H1 (cell line): ENCODE measurements around the gene SPIB. TPM values are rescaled to one million over a fixed set of nuclear protein-coding genes. Genes with fewer than 3 reads are reported as not detected.

ENCODE experiments used
- CTCF ChIA-PET: fragments of 300-600 bp; sonication (Branson Sonifier 250); formaldehyde crosslinking; loops from one replicate; lab custom pipeline; 2021; ENCODE audit not compliant: partially characterized antibody; lab: Charles Lee
- POLR2A ChIA-PET: fragments of 300-600 bp; sonication (Branson Sonifier 250); formaldehyde crosslinking; loops from one replicate; lab custom pipeline; 2021; ENCODE audit warnings: inconsistent platforms; ENCODE audit not compliant: partially characterized antibody; lab: Charles Lee
- DNase-seq, 2 experiments: peaks; one replicate each; pipeline versions ENCODE4 v3.0.0 to v3.0.0-alpha.2; 2010 to 2022; ENCODE audit warnings: low spot score in 2 of 2, low read depth in 1 of 2, mixed read lengths in 1 of 2
- FAIRE-seq: peaks from 2 replicates; lab custom pipeline; 2011; peaks lifted over from hg19 to GRCh38; lab: Jason Lieb, UNC
- H2AFZ ChIP-seq: 2 replicates; pipeline ENCODE4 v1.8.1; 2012; ENCODE audit warnings: low read length, inconsistent platforms
- H2AK5ac ChIP-seq: 2 replicates; pipeline ENCODE4 v1.6.1; 2013; ENCODE audit warnings: low read depth, low read length
- H2BK120ac ChIP-seq: replicated peaks from 2 replicates; pipeline ENCODE3; 2013; ENCODE audit warnings: low read depth, low read length, inconsistent platforms
- H2BK12ac ChIP-seq: 2 replicates; pipeline ENCODE4 v1.6.1; 2013; ENCODE audit warnings: low read depth, low read length
- H2BK15ac ChIP-seq: 2 replicates; pipeline ENCODE4 v1.6.1; 2013; ENCODE audit warnings: low read length
- H2BK20ac ChIP-seq: 2 replicates; pipeline ENCODE4 v1.6.1; 2013; ENCODE audit warnings: low read length
- H2BK5ac ChIP-seq: 2 replicates; pipeline ENCODE4 v1.6.1; 2013; ENCODE audit warnings: low read depth, low read length
- H3K14ac ChIP-seq: 2 replicates; pipeline ENCODE4 v1.6.1; 2013; ENCODE audit warnings: inconsistent platforms; ENCODE audit not compliant: insufficient read length
- H3K18ac ChIP-seq: 2 replicates; pipeline ENCODE4 v1.6.1; 2013; ENCODE audit warnings: low read length; ENCODE audit errors: extremely low read depth
- H3K23ac ChIP-seq: 2 replicates; pipeline ENCODE4 v1.6.1; 2013; ENCODE audit warnings: inconsistent platforms; ENCODE audit not compliant: insufficient read length
- H3K23me2 ChIP-seq: 2 replicates; pipeline ENCODE4 v1.6.1; 2013; ENCODE audit warnings: low read depth, low read length
- H3K27ac ChIP-seq: 2 replicates; pipeline ENCODE4 v1.6.1; 2011; ENCODE audit warnings: low read depth, low read length, inconsistent platforms
- H3K27me3 ChIP-seq, 4 experiments: replicated peaks in 1 of 4; 1 replicate in 1 of 4; 2 replicates in 3 of 4; pipeline versions ENCODE4 v1.6.1 to v1.8.1; 2011 to 2013; ENCODE audit warnings: low read length in 3 of 4, mild to moderate bottlenecking in 3 of 4, inconsistent platforms in 2 of 4, mixed read lengths in 2 of 4, moderate library complexity in 1 of 4; ENCODE audit not compliant: control insufficient read depth in 3 of 4, insufficient read depth in 3 of 4; ENCODE audit errors: extremely low read depth in 1 of 4
- H3K36me3 ChIP-seq, 4 experiments: 2 replicates each; pipeline versions ENCODE4 v1.6.1 to v1.8.1; 2011 to 2013; ENCODE audit warnings: mild to moderate bottlenecking in 4 of 4, low read length in 3 of 4, moderate library complexity in 2 of 4, control low read depth in 1 of 4, inconsistent platforms in 1 of 4; ENCODE audit not compliant: insufficient read depth in 4 of 4, control insufficient read depth in 2 of 4
- H3K4ac ChIP-seq: replicated peaks from 2 replicates; pipeline ENCODE3; 2013; ENCODE audit warnings: low read length, low read depth, mixed read lengths, inconsistent platforms; ENCODE audit not compliant: insufficient read length
- H3K4me1 ChIP-seq, 4 experiments: replicated peaks in 1 of 4; 1 replicate in 1 of 4; 2 replicates in 3 of 4; pipeline versions ENCODE4 v1.6.1 to v1.8.1; 2011 to 2013; ENCODE audit warnings: low read length in 3 of 4, inconsistent platforms in 2 of 4, mixed read lengths in 1 of 4; ENCODE audit not compliant: insufficient read depth in 4 of 4, control insufficient read depth in 3 of 4
- H3K4me2 ChIP-seq, 2 experiments: 2 replicates each; pipeline versions ENCODE4 v1.6.1 to v1.8.1; 2011 to 2013; ENCODE audit warnings: low read depth in 2 of 2, low read length in 2 of 2, control low read depth in 1 of 2, inconsistent platforms in 1 of 2, mild to moderate bottlenecking in 1 of 2; ENCODE audit not compliant: insufficient read depth in 1 of 2
- H3K4me3 ChIP-seq, 4 experiments: fragments of 200-600, 300-600 bp in 1 of 4; sonication (generic), shearing (Covaris generic), sonication (Bioruptor Twin) in 1 of 4; 2 replicates each; pipeline versions ENCODE4 v1.5.1 to v1.8.1; 2011 to 2016; ENCODE audit warnings: low read length in 4 of 4, low read depth in 3 of 4, control low read depth in 2 of 4, inconsistent platforms in 2 of 4, mild to moderate bottlenecking in 2 of 4, mixed read lengths in 1 of 4, moderate library complexity in 1 of 4; ENCODE audit not compliant: insufficient read depth in 2 of 4; ENCODE audit errors: extremely low read depth in 1 of 4
- H3K56ac ChIP-seq: replicated peaks from 2 replicates; pipeline ENCODE3; 2013; ENCODE audit warnings: low read depth, mild to moderate bottlenecking, mixed read lengths, low read length, inconsistent platforms; ENCODE audit not compliant: insufficient read length
- H3K79me1 ChIP-seq: 2 replicates; pipeline ENCODE4 v1.6.1; 2013; ENCODE audit warnings: low read depth, low read length, control low read depth
- H3K79me2 ChIP-seq, 2 experiments: 2 replicates each; pipeline versions ENCODE4 v1.6.1 to v1.8.1; 2012 to 2013; ENCODE audit warnings: low read length in 2 of 2, mild to moderate bottlenecking in 2 of 2, inconsistent platforms in 1 of 2; ENCODE audit not compliant: insufficient read depth in 2 of 2, control insufficient read depth in 1 of 2
- H3K9ac ChIP-seq, 4 experiments: replicated peaks in 1 of 4; 1 replicate in 1 of 4; 2 replicates in 3 of 4; pipeline versions ENCODE4 v1.6.1 to v1.8.1; 2011 to 2013; ENCODE audit warnings: low read depth in 3 of 4, low read length in 3 of 4, control low read depth in 2 of 4, mild to moderate bottlenecking in 2 of 4, moderate library complexity in 2 of 4, inconsistent platforms in 1 of 4; ENCODE audit errors: extremely low read depth in 1 of 4
- H3K9me3 ChIP-seq, 2 experiments: 2 replicates each; pipeline versions ENCODE4 v1.6.1 to v1.8.1; 2012 to 2013; ENCODE audit warnings: mild to moderate bottlenecking in 2 of 2, moderate library complexity in 2 of 2, control low read depth in 1 of 2, inconsistent platforms in 1 of 2, low read depth in 1 of 2, low read length in 1 of 2, mixed read lengths in 1 of 2; ENCODE audit not compliant: insufficient read depth in 2 of 2
- H4K20me1 ChIP-seq, 2 experiments: replicated peaks in 1 of 2; 2 replicates each; pipeline versions ENCODE3 to v1.8.1; 2011 to 2013; ENCODE audit warnings: inconsistent platforms in 2 of 2, low read length in 2 of 2, mild to moderate bottlenecking in 1 of 2; ENCODE audit not compliant: insufficient read depth in 2 of 2, control insufficient read depth in 1 of 2
- H4K5ac ChIP-seq: 2 replicates; pipeline ENCODE4 v1.6.1; 2013; ENCODE audit warnings: low read length, low read depth, mixed read lengths, inconsistent platforms; ENCODE audit not compliant: insufficient read length
- H4K8ac ChIP-seq: 2 replicates; pipeline ENCODE4 v1.8.0; 2013; ENCODE audit warnings: mild to moderate bottlenecking, moderate library complexity, low read length, inconsistent platforms; ENCODE audit not compliant: insufficient read depth; ENCODE audit errors: extremely low read depth
- H4K91ac ChIP-seq: replicated peaks from 2 replicates; pipeline ENCODE3; 2013; ENCODE audit warnings: low read length, mixed read lengths, inconsistent platforms; ENCODE audit not compliant: insufficient read length
- KDM5A ChIP-seq: fragments of 200-600 bp; IDR thresholded peaks from 2 replicates; pipeline ENCODE4 v1.7.1; 2012; ENCODE audit warnings: mild to moderate bottlenecking, low read length, inconsistent platforms, mixed read lengths
- SAP30 ChIP-seq: fragments of 300-600 bp; sonication (generic); IDR thresholded peaks from 2 replicates; pipeline ENCODE4 v1.7.1; 2012; ENCODE audit warnings: low read length, moderate library complexity, mild to moderate bottlenecking, inconsistent platforms; ENCODE audit not compliant: insufficient read depth, insufficient replicate concordance
- whole genome bisulfite sequencing, 2 experiments: shearing (Covaris generic) in 1 of 2; methylation state at CpG; one replicate each; pipeline versions ENCODE4 v1.1.6 to v1.1.7; 2013 to 2015; ENCODE audit warnings: low lambda C conversion rate in 2 of 2, mixed read lengths in 2 of 2, inconsistent platforms in 1 of 2, low coverage in 1 of 2, missing lambda C conversion rate in 1 of 2; ENCODE audit not compliant: insufficient replicate concordance in 2 of 2, insufficient coverage in 1 of 2, insufficient read length in 1 of 2; ENCODE audit errors: extremely low coverage in 1 of 2, missing lambda C conversion rate in 1 of 2; 5-methylcytosine and 5-hydroxymethylcytosine counted together
- polyA plus RNA-seq, 7 experiments: library from polyadenylated mRNA; depleted of rRNA in 3 of 7; stranded (reverse) in 5 of 7; unstranded in 2 of 7; fragments of >200 nt in 5 of 7; fragments of 200-250 nt in 2 of 7; gene quantifications; 1 replicate in 5 of 7; 2 replicates in 1 of 7; 4 replicates in 1 of 7; pipeline versions ENCODE4 v1.2.1 to v1.2.3, GENCODE V29; 2011 to 2013; ENCODE audit warnings: missing spikeins in 2 of 7, mixed read lengths in 2 of 7
- total RNA-seq: library from RNA; stranded (reverse); fragmentation: NEBNext Ultra II Directional; extraction: Animal tissue kit (Norgen Biotek cat#: 25700); gene quantifications from 2 replicates; pipeline ENCODE4 v1.2.1, GENCODE V29; 2021
- TF ChIP-seq, protein P1 (sequence below): IDR thresholded peaks from 2 replicates; pipeline ENCODE4 v1.6.1; 2012; ENCODE audit warnings: inconsistent platforms
- TF ChIP-seq, protein P2 (sequence below): IDR thresholded peaks from 2 replicates; pipeline ENCODE4 v1.6.1; 2012; ENCODE audit warnings: inconsistent platforms

Gene SPIB
- total and polyA plus RNA-seq, 2 of the 8 experiments (the other 6 are each of a cell fraction or from before 2014, with no cell fraction given) = 11.1 to 17.4 TPM

DNA sequence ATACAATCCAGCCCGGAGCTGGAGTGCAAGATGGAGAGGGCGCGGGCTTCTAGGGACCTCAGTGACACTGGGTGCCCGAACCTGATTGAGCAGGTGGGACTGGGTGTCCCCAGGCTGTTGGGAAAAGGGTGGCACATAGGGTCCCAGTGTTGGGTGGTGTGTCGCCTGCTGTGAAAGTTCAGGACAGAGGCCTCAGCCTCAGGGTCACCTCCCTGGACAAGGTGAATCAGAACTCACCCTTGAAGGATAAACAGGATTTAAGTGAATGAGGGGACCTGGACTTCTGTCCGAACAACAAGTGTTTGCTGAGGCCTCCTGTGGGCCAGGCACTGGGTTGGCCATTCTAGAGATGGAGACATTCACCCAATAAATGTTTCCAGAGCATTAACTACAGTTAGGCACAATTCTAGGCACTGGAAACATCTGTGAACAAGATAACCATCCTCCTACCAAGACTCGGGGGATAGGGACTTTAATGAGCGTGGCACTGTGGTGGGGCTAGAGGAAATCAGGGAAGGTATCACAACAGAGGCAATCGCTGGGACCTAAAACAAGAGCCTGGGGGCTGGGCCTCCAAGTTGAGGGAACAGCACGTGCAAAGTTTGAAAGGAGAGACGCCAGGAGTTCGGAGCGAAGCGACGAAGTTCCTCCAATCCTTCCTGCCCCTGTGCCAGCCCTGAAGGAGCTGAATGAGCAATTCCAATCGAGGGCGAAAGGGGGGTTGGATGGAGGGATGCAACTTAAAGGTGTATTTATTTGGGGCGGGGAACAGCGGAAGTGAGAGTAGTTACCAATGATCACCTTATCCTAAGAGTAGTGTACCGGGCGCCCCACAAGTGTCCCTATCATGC is 35.5 kb upstream of the SPIB start:
- no peak for FAIRE-seq
- no peak overlapping the region for H2BK12ac ChIP-seq
- 57% methylated on average over 21 of the region's 21 CpGs; no CpG with 5 or more reads in 1 of the 2 experiments for WGBS, 2 experiments
- no peak overlapping the region for H4K8ac ChIP-seq
- peaks cover 0 to 3% (median under 1%) of the 10 kb centered on the region in 4 experiments; a peak in 4 of 7 replicates for H3K4me1 ChIP-seq
- H3K23ac ChIP-seq = no peak overlapping the region
- no peaks in the 10 kb centered on the region for H3K27me3 ChIP-seq
- H4K5ac ChIP-seq = no peak overlapping the region
- H3K4ac ChIP-seq = no peak overlapping the region
- no peak overlapping the region for H2AK5ac ChIP-seq
- TF ChIP-seq SAP30 = no peak
- TF ChIP-seq KDM5A = no peak
- TF ChIP-seq, protein P1, sequence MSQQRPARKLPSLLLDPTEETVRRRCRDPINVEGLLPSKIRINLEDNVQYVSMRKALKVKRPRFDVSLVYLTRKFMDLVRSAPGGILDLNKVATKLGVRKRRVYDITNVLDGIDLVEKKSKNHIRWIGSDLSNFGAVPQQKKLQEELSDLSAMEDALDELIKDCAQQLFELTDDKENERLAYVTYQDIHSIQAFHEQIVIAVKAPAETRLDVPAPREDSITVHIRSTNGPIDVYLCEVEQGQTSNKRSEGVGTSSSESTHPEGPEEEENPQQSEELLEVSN = peak; percentile 42; the same call in 1 of the 2 replicates
- TF ChIP-seq, protein P2, sequence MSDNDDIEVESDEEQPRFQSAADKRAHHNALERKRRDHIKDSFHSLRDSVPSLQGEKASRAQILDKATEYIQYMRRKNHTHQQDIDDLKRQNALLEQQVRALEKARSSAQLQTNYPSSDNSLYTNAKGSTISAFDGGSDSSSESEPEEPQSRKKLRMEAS = peak; percentile 68
- no peak overlapping the region for H2BK15ac ChIP-seq
- H3K23me2 ChIP-seq = peaks cover 9% of the 10 kb centered on the region; the same call in 1 of the 2 replicates
- peaks cover 15 to 43% (median 35%) of the 10 kb centered on the region in 4 experiments for H3K36me3 ChIP-seq
- H3K4me2 ChIP-seq = peak overlapping the region; percentile 93 to 94
- POLR2A ChIA-PET = interaction anchor here (0.6 to 4.0 kb wide), 21 partner anchors 10 to 153 kb away, joined by 3 to 28 read pairs (median 4); partner anchors contain the start of gene NAPSA
- H3K79me1 ChIP-seq = peaks cover 12% of the 10 kb centered on the region
- no peak overlapping the region for H3K56ac ChIP-seq
- H3K27ac ChIP-seq = peak overlapping the region; percentile 16; the same call in 1 of the 2 replicates
- no peak for DNase-seq
- CTCF ChIA-PET = interaction anchor here (1.1 to 1.3 kb wide), 4 partner anchors 13 to 154 kb away, joined by 3 to 5 read pairs (median 4); no protein-coding TSS in a partner anchor
- peaks cover 11 to 22% of the 10 kb centered on the region in 2 experiments for H4K20me1 ChIP-seq
- H3K14ac ChIP-seq = no peak overlapping the region
- no peak overlapping the region for H2BK5ac ChIP-seq
- peak overlapping the region; percentile 8 to 90 (median 32) for H3K4me3 ChIP-seq
- no peak overlapping the region for H2BK120ac ChIP-seq
- H3K18ac ChIP-seq = peak overlapping the region; percentile 7; the same call in 1 of the 2 replicates
- peaks cover 12 to 34% of the 10 kb centered on the region in 2 experiments; a peak in 3 of 4 replicates for H3K79me2 ChIP-seq
- no peak overlapping the region for H4K91ac ChIP-seq
- no peaks in the 10 kb centered on the region for H3K9me3 ChIP-seq
- H3K9ac ChIP-seq = peak overlapping the region in 3 of 4 experiments; percentile 35 to 58 (median 46); a peak in 4 of 7 replicates
- no peak overlapping the region for H2BK20ac ChIP-seq
- no peak overlapping the region for H2AFZ ChIP-seq
